HG02678 (cell line): ENCODE measurements around the gene LILRB3.
"Not testable (repeated sequence)": the region's sequence is repeated elsewhere in the genome, so short reads cannot be mapped to it uniquely, and the experiment has no call there.

Experiments
- ATAC-seq: cut with Tn5 transposase; IDR thresholded peaks from one replicate; pipeline ENCODE4 v1.9.1; 2021; ENCODE audit warnings: mild to moderate bottlenecking, moderate library complexity; ENCODE audit not compliant: unreplicated experiment

Gene LILRB3

GRCh38 chr19:54211235-54211634, 11.6 kb downstream of the LILRB3 start:
- ATAC-seq: no peak

- ATAC-seq: no peak
Measured at GRCh38 chr19:54209811-54210494, 12.9 kb downstream of the LILRB3 start.

- ATAC-seq: no peak
Measured at GRCh38 chr19:54209058-54209810, 13.6 kb downstream of the LILRB3 start.

- no peak for ATAC-seq
Measured at GRCh38 chr19:54208784-54209057, 14.1 kb downstream of the LILRB3 start.

- peak; percentile 48 for ATAC-seq
Measured at GRCh38 chr19:54207983-54208783, 14.6 kb downstream of the LILRB3 start.

- no peak for ATAC-seq
Measured at GRCh38 chr19:54207676-54207982, 15.2 kb downstream of the LILRB3 start.

GRCh38 chr19:54207193-54207592, 15.6 kb downstream of the LILRB3 start:
- not testable (repeated sequence) for ATAC-seq

GRCh38 chr19:54206831-54207177, 16.0 kb downstream of the LILRB3 start:
- ATAC-seq: no peak

GRCh38 chr19:54206030-54206830, 16.6 kb downstream of the LILRB3 start:
- no peak for ATAC-seq

GRCh38 chr19:54204767-54205468, 17.9 kb downstream of the LILRB3 start:
- no peak for ATAC-seq

GRCh38 chr19:54203151-54203611, 19.6 kb downstream of the LILRB3 start:
- no peak for ATAC-seq

GRCh38 chr19:54201980-54202379, 20.8 kb downstream of the LILRB3 start:
- ATAC-seq: no peak

- no peak for ATAC-seq
Measured at GRCh38 chr19:54201172-54201701, 21.6 kb downstream of the LILRB3 start.

GRCh38 chr19:54199401-54199800, 23.4 kb downstream of the LILRB3 start:
- no peak for ATAC-seq

GRCh38 chr19:54197121-54197520, 25.7 kb downstream of the LILRB3 start:
- no peak for ATAC-seq

GRCh38 chr19:54196536-54196935, 26.3 kb downstream of the LILRB3 start:
- ATAC-seq: no peak

- ATAC-seq: not testable (repeated sequence)
Measured at GRCh38 chr19:54194463-54194862, 28.3 kb downstream of the LILRB3 start.

GRCh38 chr19:54193011-54193410, 29.8 kb downstream of the LILRB3 start:
- ATAC-seq: no peak

- no peak for ATAC-seq
Measured at GRCh38 chr19:54191811-54192453, 30.9 kb downstream of the LILRB3 start.
